Astrocyte (in vitro differentiated cells and primary cell): ENCODE results near the gene OR2AE1.

Experiments used
- EZH2 ChIP-seq: IDR thresholded peaks from 2 replicates; pipeline ENCODE4 v1.6.1; 2012; ENCODE audit warnings: mild to moderate bottlenecking, low read length, inconsistent platforms; ENCODE audit not compliant: insufficient read depth
- TF ChIP-seq, protein P1 (sequence below): IDR thresholded peaks from 2 replicates; pipeline ENCODE4 v1.5.1; 2011; ENCODE audit warnings: low read depth, mild to moderate bottlenecking, inconsistent platforms, low read length, moderate library complexity; ENCODE audit not compliant: insufficient read depth

DNA sequence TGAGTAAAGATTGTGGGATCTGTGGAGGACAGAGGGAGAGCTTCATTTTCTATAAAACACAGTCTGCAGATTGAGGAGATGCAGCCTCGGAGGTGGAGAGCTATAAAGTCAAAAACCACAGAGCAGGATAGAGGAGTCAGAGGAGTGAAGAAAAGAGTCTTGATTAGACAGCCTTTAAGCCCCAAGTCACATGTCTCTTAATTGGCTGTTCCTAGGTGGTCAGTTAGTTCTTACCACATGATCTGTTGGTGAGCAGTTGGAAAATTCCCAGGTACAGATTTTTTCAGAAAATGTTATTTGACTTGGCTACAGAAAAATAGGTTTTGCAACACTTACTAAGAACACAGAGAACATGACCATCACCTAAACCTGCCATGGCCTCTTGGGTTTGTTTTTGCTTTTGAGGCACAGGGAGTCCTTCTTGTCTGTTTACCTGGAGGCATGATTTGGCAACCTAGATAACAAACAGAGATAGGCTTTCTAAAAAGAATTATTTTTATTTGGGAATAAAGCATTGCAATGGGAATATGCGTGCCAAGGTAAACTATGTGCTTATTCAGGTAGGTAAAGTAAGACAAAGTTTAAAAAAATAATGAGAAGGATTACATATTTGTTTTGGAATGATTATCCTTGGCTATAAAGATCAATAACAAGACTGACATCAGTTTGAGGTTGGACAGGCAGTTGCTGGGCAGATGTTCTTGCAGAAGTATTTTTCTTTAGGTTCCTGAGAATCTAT, 49.6 kb downstream of the OR2AE1 start:
- TF ChIP-seq, protein P1, sequence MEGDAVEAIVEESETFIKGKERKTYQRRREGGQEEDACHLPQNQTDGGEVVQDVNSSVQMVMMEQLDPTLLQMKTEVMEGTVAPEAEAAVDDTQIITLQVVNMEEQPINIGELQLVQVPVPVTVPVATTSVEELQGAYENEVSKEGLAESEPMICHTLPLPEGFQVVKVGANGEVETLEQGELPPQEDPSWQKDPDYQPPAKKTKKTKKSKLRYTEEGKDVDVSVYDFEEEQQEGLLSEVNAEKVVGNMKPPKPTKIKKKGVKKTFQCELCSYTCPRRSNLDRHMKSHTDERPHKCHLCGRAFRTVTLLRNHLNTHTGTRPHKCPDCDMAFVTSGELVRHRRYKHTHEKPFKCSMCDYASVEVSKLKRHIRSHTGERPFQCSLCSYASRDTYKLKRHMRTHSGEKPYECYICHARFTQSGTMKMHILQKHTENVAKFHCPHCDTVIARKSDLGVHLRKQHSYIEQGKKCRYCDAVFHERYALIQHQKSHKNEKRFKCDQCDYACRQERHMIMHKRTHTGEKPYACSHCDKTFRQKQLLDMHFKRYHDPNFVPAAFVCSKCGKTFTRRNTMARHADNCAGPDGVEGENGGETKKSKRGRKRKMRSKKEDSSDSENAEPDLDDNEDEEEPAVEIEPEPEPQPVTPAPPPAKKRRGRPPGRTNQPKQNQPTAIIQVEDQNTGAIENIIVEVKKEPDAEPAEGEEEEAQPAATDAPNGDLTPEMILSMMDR, result no peak
- TF ChIP-seq EZH2, result no peak
